Hematopoietic multipotent progenitor cell treated with erythropoietin and hydrocortisone succinate and interleukin-3 and kit ligand, for 6 days (in vitro differentiated cells): Measurements from ENCODE around the gene GHDC.
A peak's percentile ranks its signal among the peaks of the same experiment; 100 is the strongest.

ENCODE experiments used
- DNase-seq: peaks from one replicate; pipeline ENCODE4 v3.0.0-alpha.2; 2015

The GHDC gene

GRCh38 chr17:42181851-42182207, 12.5 kb downstream of the GHDC start:
- no peak for DNase-seq

GRCh38 chr17:42180922-42181850, 13.1 kb downstream of the GHDC start, which contains the start of gene KCNH4:
TSS of gene KCNH4 (minus strand) at chr17:42181142. CDS start at chr17:42180945, 197 bp downstream.
- peak; percentile 92 for DNase-seq

GRCh38 chr17:42180411-42180921, 13.8 kb downstream of the GHDC start:
- no peak for DNase-seq

GRCh38 chr17:42179911-42180410, 14.3 kb downstream of the GHDC start:
- DNase-seq, result peak; percentile 75

- DNase-seq, result no peak
Observed at GRCh38 chr17:42179335-42179734, 15.0 kb downstream of the GHDC start.

GRCh38 chr17:42178817-42179216, 15.5 kb downstream of the GHDC start:
- DNase-seq, result no peak

GRCh38 chr17:42177684-42178083, 16.6 kb downstream of the GHDC start:
- no peak for DNase-seq

- DNase-seq, result no peak
Observed at GRCh38 chr17:42174126-42174783, 20.0 kb downstream of the GHDC start.

GRCh38 chr17:42171831-42172230, 22.5 kb downstream of the GHDC start:
- no peak for DNase-seq

GRCh38 chr17:42169351-42169750, 24.9 kb downstream of the GHDC start:
- DNase-seq, result no peak

GRCh38 chr17:42167807-42168206, 26.5 kb downstream of the GHDC start:
- no peak for DNase-seq

GRCh38 chr17:42166196-42166763, 28.0 kb downstream of the GHDC start:
- DNase-seq, result no peak

- no peak for DNase-seq
Observed at GRCh38 chr17:42165751-42166150, 28.5 kb downstream of the GHDC start.

GRCh38 chr17:42163696-42164407, 30.4 kb downstream of the GHDC start:
- no peak for DNase-seq

- DNase-seq, result peak; percentile 73
Observed at GRCh38 chr17:42163113-42163512, 31.2 kb downstream of the GHDC start.

GRCh38 chr17:42160531-42160910, 33.8 kb downstream of the GHDC start:
- DNase-seq, result no peak

GRCh38 chr17:42159796-42160530, 34.3 kb downstream of the GHDC start:
- DNase-seq, result no peak

GRCh38 chr17:42155614-42156045, 38.7 kb downstream of the GHDC start:
- DNase-seq, result no peak

- DNase-seq, result peak; percentile 54
Observed at GRCh38 chr17:42153919-42154742, 40.2 kb downstream of the GHDC start.

GRCh38 chr17:42146911-42147607, 47.2 kb downstream of the GHDC start:
- no peak for DNase-seq
